Measurements from ENCODE around the gene PLIN1. TPM values are rescaled to one million over a fixed set of nuclear protein-coding genes. Genes with fewer than 3 reads are reported as not detected.

The PLIN1 gene
- polyA plus RNA-seq (2013, experiment 1 of 2): not detected
- polyA plus RNA-seq (2013, experiment 2 of 2): not detected

GRCh38 chr15:89679212-89679611, at the start of gene PLIN1:
Gene PLIN1, minus strand, starts transcription at chr15:89679367. Its CDS starts 1,878 bp downstream, at chr15:89677489.
- 93% methylated on average over 2 of the region's 2 CpGs for WGBS

GRCh38 chr15:89728254-89728653, 49.1 kb upstream of the PLIN1 start:
- no peaks in the 10 kb centered on the region for H3K4me1 ChIP-seq (ENCODE audit: insufficient read depth, low read length)
- no peaks in the 10 kb centered on the region for H3K27me3 ChIP-seq (ENCODE audit: insufficient read depth, low read length)
- no peak overlapping the region for H3K27ac ChIP-seq (ENCODE audit: low read depth, low read length)
- peaks cover 6% of the 10 kb centered on the region for H3K9me3 ChIP-seq (ENCODE audit: insufficient read depth, low read depth, low read length)
- 85% methylated on average over 2 of the region's 2 CpGs for WGBS
- no peak overlapping the region for H3K4me3 ChIP-seq (ENCODE audit: low read length)
- H3K9ac ChIP-seq (ENCODE audit: low read depth, low read length): no peak overlapping the region
- no peaks in the 10 kb centered on the region for H3K36me3 ChIP-seq (ENCODE audit: insufficient read depth, low read length)

More at GRCh38 chr15:89679212-89679611, at the start of gene PLIN1:
- no peaks in the 10 kb centered on the region for H3K27me3 ChIP-seq (ENCODE audit: insufficient read depth, low read length)
- H3K27ac ChIP-seq (ENCODE audit: low read depth, low read length): no peak within 1 kb of the TSS
- no peaks in the 10 kb centered on the region for H3K36me3 ChIP-seq (ENCODE audit: insufficient read depth, low read length)
- no peak within 1 kb of the TSS for H3K4me3 ChIP-seq (ENCODE audit: low read length)
- H3K4me1 ChIP-seq (ENCODE audit: insufficient read depth, low read length): no peaks in the 10 kb centered on the region
- no peaks in the 10 kb centered on the region for H3K9me3 ChIP-seq (ENCODE audit: insufficient read depth, low read depth, low read length)
- H3K9ac ChIP-seq (ENCODE audit: low read depth, low read length): no peak within 1 kb of the TSS

GRCh38 chr15:89725064-89725463, 45.9 kb upstream of the PLIN1 start:
- no peak overlapping the region for H3K27ac ChIP-seq (ENCODE audit: low read depth, low read length)
- H3K4me1 ChIP-seq (ENCODE audit: insufficient read depth, low read length): no peaks in the 10 kb centered on the region
- 85% methylated on average over 1 of the region's 1 CpG for WGBS
- H3K36me3 ChIP-seq (ENCODE audit: insufficient read depth, low read length): no peaks in the 10 kb centered on the region
- H3K27me3 ChIP-seq (ENCODE audit: insufficient read depth, low read length): no peaks in the 10 kb centered on the region
- H3K4me3 ChIP-seq (ENCODE audit: low read length): no peak overlapping the region
- H3K9ac ChIP-seq (ENCODE audit: low read depth, low read length): no peak overlapping the region
- H3K9me3 ChIP-seq (ENCODE audit: insufficient read depth, low read depth, low read length): peaks cover 6% of the 10 kb centered on the region

GRCh38 chr15:89724621-89725020, 45.5 kb upstream of the PLIN1 start:
- no peak overlapping the region for H3K27ac ChIP-seq (ENCODE audit: low read depth, low read length)
- H3K9me3 ChIP-seq (ENCODE audit: insufficient read depth, low read depth, low read length): peaks cover 6% of the 10 kb centered on the region
- H3K4me3 ChIP-seq (ENCODE audit: low read length): no peak overlapping the region
- WGBS: 100% methylated on average over 1 of the region's 1 CpG
- H3K27me3 ChIP-seq (ENCODE audit: insufficient read depth, low read length): no peaks in the 10 kb centered on the region
- H3K9ac ChIP-seq (ENCODE audit: low read depth, low read length): no peak overlapping the region
- no peaks in the 10 kb centered on the region for H3K36me3 ChIP-seq (ENCODE audit: insufficient read depth, low read length)
- H3K4me1 ChIP-seq (ENCODE audit: insufficient read depth, low read length): no peaks in the 10 kb centered on the region

GRCh38 chr15:89723031-89723430, 43.9 kb upstream of the PLIN1 start:
- H3K9ac ChIP-seq (ENCODE audit: low read depth, low read length): no peak overlapping the region
- 88% methylated on average over 1 of the region's 3 CpGs for WGBS
- H3K27ac ChIP-seq (ENCODE audit: low read depth, low read length): no peak overlapping the region
- no peak overlapping the region for H3K4me3 ChIP-seq (ENCODE audit: low read length)
- H3K36me3 ChIP-seq (ENCODE audit: insufficient read depth, low read length): no peaks in the 10 kb centered on the region
- no peaks in the 10 kb centered on the region for H3K27me3 ChIP-seq (ENCODE audit: insufficient read depth, low read length)
- no peaks in the 10 kb centered on the region for H3K4me1 ChIP-seq (ENCODE audit: insufficient read depth, low read length)
- H3K9me3 ChIP-seq (ENCODE audit: insufficient read depth, low read depth, low read length): peaks cover 6% of the 10 kb centered on the region

- H3K4me3 ChIP-seq (ENCODE audit: low read length): no peak overlapping the region
- H3K27me3 ChIP-seq (ENCODE audit: insufficient read depth, low read length): no peaks in the 10 kb centered on the region
- no peaks in the 10 kb centered on the region for H3K4me1 ChIP-seq (ENCODE audit: insufficient read depth, low read length)
- H3K36me3 ChIP-seq (ENCODE audit: insufficient read depth, low read length): no peaks in the 10 kb centered on the region
- 83% methylated on average over 2 of the region's 2 CpGs for WGBS
- H3K27ac ChIP-seq (ENCODE audit: low read depth, low read length): no peak overlapping the region
- no peaks in the 10 kb centered on the region for H3K9me3 ChIP-seq (ENCODE audit: insufficient read depth, low read depth, low read length)
- H3K9ac ChIP-seq (ENCODE audit: low read depth, low read length): no peak overlapping the region
These were observed 35.6 kb upstream of the PLIN1 start for GRCh38 chr15:89714775-89715174.

- Histone ChIP-seq H3K27me3 (ENCODE audit: insufficient read depth, low read length) (0 out of 2 replicates have a peak, but pooled peaks cover 3% of the 10 kb centered on the region), H3K9me3 (ENCODE audit: insufficient read depth, low read depth, low read length) (no peaks in the 10 kb centered on the region), H3K9ac (ENCODE audit: low read depth, low read length) (no peak overlapping the region), H3K4me3 (ENCODE audit: low read length) (no peak overlapping the region), H3K36me3 (ENCODE audit: insufficient read depth, low read length) (no peaks in the 10 kb centered on the region), H3K4me1 (ENCODE audit: insufficient read depth, low read length) (no peaks in the 10 kb centered on the region), H3K27ac (ENCODE audit: low read depth, low read length) (no peak overlapping the region)
- 100% methylated on average over 1 of the region's 1 CpG for WGBS
These were observed 28.4 kb upstream of the PLIN1 start for GRCh38 chr15:89707577-89707976.

GRCh38 chr15:89704411-89704810, 25.2 kb upstream of the PLIN1 start:
- Histone ChIP-seq H3K4me1 (ENCODE audit: insufficient read depth, low read length) (no peaks in the 10 kb centered on the region), H3K27ac (ENCODE audit: low read depth, low read length) (no peak overlapping the region), H3K9me3 (ENCODE audit: insufficient read depth, low read depth, low read length) (no peaks in the 10 kb centered on the region), H3K27me3 (ENCODE audit: insufficient read depth, low read length) (0 out of 2 replicates have a peak, but pooled peaks cover 7% of the 10 kb centered on the region), H3K36me3 (ENCODE audit: insufficient read depth, low read length) (no peaks in the 10 kb centered on the region), H3K9ac (ENCODE audit: low read depth, low read length) (no peak overlapping the region), H3K4me3 (ENCODE audit: low read length) (no peak overlapping the region)

GRCh38 chr15:89695198-89695597, 16.0 kb upstream of the PLIN1 start:
- no peak overlapping the region for H3K4me3 ChIP-seq (ENCODE audit: low read length)
- H3K27ac ChIP-seq (ENCODE audit: low read depth, low read length): no peak overlapping the region
- H3K4me1 ChIP-seq (ENCODE audit: insufficient read depth, low read length): no peaks in the 10 kb centered on the region
- no peaks in the 10 kb centered on the region for H3K9me3 ChIP-seq (ENCODE audit: insufficient read depth, low read depth, low read length)
- WGBS: 88% methylated on average over 1 of the region's 1 CpG
- H3K27me3 ChIP-seq (ENCODE audit: insufficient read depth, low read length): peaks cover 29% of the 10 kb centered on the region; the same call in 1 of the 2 replicates
- no peak overlapping the region for H3K9ac ChIP-seq (ENCODE audit: low read depth, low read length)
- H3K36me3 ChIP-seq (ENCODE audit: insufficient read depth, low read length): no peaks in the 10 kb centered on the region

GRCh38 chr15:89693696-89694095, 14.5 kb upstream of the PLIN1 start:
- no peak overlapping the region for H3K27ac ChIP-seq (ENCODE audit: low read depth, low read length)
- H3K4me1 ChIP-seq (ENCODE audit: insufficient read depth, low read length): no peaks in the 10 kb centered on the region
- no peaks in the 10 kb centered on the region for H3K9me3 ChIP-seq (ENCODE audit: insufficient read depth, low read depth, low read length)
- no peak overlapping the region for H3K9ac ChIP-seq (ENCODE audit: low read depth, low read length)
- no peak overlapping the region for H3K4me3 ChIP-seq (ENCODE audit: low read length)
- no peaks in the 10 kb centered on the region for H3K36me3 ChIP-seq (ENCODE audit: insufficient read depth, low read length)
- H3K27me3 ChIP-seq (ENCODE audit: insufficient read depth, low read length): peaks cover 37% of the 10 kb centered on the region; the same call in 1 of the 2 replicates
- WGBS: 73% methylated on average over 1 of the region's 1 CpG

GRCh38 chr15:89693091-89693490, 13.9 kb upstream of the PLIN1 start:
- WGBS: 44% methylated on average over 1 of the region's 2 CpGs
- H3K36me3 ChIP-seq (ENCODE audit: insufficient read depth, low read length): no peaks in the 10 kb centered on the region
- no peaks in the 10 kb centered on the region for H3K9me3 ChIP-seq (ENCODE audit: insufficient read depth, low read depth, low read length)
- H3K4me1 ChIP-seq (ENCODE audit: insufficient read depth, low read length): no peaks in the 10 kb centered on the region
- no peak overlapping the region for H3K9ac ChIP-seq (ENCODE audit: low read depth, low read length)
- H3K27me3 ChIP-seq (ENCODE audit: insufficient read depth, low read length): peaks cover 37% of the 10 kb centered on the region; the same call in 1 of the 2 replicates
- H3K27ac ChIP-seq (ENCODE audit: low read depth, low read length): no peak overlapping the region
- no peak overlapping the region for H3K4me3 ChIP-seq (ENCODE audit: low read length)

Measured in HUES64 (cell line).